Body of pancreas (tissue), 4 donors: ENCODE data around the gene FCHSD2.

Experiments used
- CTCF ChIP-seq, 7 experiments: fragments of 450-650 bp in 4 of 7; fragments of 200-600 bp in 3 of 7; sonication (generic) in 3 of 7; IDR thresholded peaks; one replicate each; pipeline ENCODE4 v1.5.1; 2016 to 2019; ENCODE audit warnings: antibody characterized with exemption in 7 of 7
- POLR2A ChIP-seq, 3 donors: fragments of 450-650 bp; IDR thresholded peaks; one replicate each; pipeline ENCODE4 v1.6.1; 2016; ENCODE audit warnings: antibody characterized with exemption in 3 of 3, mild to moderate bottlenecking in 2 of 3

- no peak for TF ChIP-seq CTCF (IDR thresholded peaks at IDR 0.05)
- TF ChIP-seq POLR2A (IDR thresholded peaks at IDR 0.05) = no peak
These were observed 318.9 kb downstream of the FCHSD2 start for GRCh38 chr11:72823105-72823804.
